B cell (primary cell): Measurements from ENCODE around the gene LRRC15.

ENCODE experiments used
- EZH2 ChIP-seq: IDR thresholded peaks from 2 replicates; pipeline ENCODE4 v1.6.1; 2012; ENCODE audit warnings: borderline replicate concordance, low read depth, mild to moderate bottlenecking, moderate library complexity, low read length; ENCODE audit not compliant: insufficient read depth, poor library complexity, severe bottlenecking
- TF ChIP-seq, protein P1 (sequence below): fragments of 200-600 bp; IDR thresholded peaks from one replicate; pipeline ENCODE4 v1.8.0; 2022; ENCODE audit warnings: antibody characterized with exemption, mild to moderate bottlenecking

DNA sequence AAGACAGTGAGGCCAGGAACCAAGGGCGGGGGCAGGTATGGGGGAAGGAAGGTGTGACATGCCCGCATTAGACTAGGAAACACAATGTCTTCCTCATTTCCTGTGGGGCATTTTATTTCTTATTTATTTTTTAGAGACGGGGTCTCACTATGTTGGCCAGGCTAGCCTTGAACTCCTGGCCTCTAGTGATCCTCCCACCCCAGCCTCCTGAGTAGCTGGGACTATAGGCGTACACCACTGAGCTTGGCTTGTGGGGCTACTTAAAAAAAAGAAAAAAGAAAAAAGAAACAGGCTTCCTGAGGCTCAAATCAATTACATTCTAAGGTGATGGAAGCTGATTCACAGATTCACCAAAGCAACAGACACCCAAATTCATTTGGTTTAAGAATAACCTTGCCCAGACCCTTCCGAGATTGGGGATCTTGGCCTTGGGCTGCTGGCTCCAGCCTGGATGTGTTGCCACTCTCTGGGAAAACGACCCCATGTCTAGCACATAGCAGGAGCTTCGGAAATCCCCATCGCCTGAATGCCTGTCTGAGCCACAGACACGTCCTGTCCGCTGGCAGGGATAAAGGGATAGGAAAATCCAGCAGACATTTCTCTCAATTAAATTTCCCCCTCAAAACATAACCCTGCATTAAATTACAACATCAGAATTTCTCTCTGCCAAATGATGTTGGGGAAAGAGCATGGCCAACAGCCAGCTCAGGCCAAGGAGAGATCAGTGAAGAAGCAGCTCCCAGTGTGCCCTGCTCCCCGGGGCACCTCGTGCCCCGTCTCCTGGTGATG is 31.4 kb downstream of the LRRC15 start:
- TF ChIP-seq, protein P1, sequence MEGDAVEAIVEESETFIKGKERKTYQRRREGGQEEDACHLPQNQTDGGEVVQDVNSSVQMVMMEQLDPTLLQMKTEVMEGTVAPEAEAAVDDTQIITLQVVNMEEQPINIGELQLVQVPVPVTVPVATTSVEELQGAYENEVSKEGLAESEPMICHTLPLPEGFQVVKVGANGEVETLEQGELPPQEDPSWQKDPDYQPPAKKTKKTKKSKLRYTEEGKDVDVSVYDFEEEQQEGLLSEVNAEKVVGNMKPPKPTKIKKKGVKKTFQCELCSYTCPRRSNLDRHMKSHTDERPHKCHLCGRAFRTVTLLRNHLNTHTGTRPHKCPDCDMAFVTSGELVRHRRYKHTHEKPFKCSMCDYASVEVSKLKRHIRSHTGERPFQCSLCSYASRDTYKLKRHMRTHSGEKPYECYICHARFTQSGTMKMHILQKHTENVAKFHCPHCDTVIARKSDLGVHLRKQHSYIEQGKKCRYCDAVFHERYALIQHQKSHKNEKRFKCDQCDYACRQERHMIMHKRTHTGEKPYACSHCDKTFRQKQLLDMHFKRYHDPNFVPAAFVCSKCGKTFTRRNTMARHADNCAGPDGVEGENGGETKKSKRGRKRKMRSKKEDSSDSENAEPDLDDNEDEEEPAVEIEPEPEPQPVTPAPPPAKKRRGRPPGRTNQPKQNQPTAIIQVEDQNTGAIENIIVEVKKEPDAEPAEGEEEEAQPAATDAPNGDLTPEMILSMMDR: no peak
- TF ChIP-seq EZH2: no peak
